ENCODE measurements around the gene OARD1.

The OARD1 gene

GRCh38 chr6:41047745-41048732, 24.1 kb downstream of the OARD1 start:
- DNase-seq, result no peak

- DNase-seq, result no peak
Observed at GRCh38 chr6:41047306-41047705, 24.9 kb downstream of the OARD1 start.

- DNase-seq, result no peak
Observed at GRCh38 chr6:41046084-41046483, 26.1 kb downstream of the OARD1 start.

- DNase-seq, result no peak
Observed at GRCh38 chr6:41045664-41046063, 26.5 kb downstream of the OARD1 start.

GRCh38 chr6:41043151-41043550, 29.0 kb downstream of the OARD1 start:
- no peak for DNase-seq

GRCh38 chr6:41042226-41043055, 29.7 kb downstream of the OARD1 start, which contains the start of gene TSPO2:
Gene TSPO2 (plus strand): TSS chr6:41042467. CDS start chr6:41042986, 519 bp downstream.
- DNase-seq, result no peak

- no peak for DNase-seq
Observed at GRCh38 chr6:41040940-41041536, 31.1 kb downstream of the OARD1 start.

- DNase-seq, result peak in 1 of 2 experiments; percentile 8
Observed at GRCh38 chr6:41040101-41040939, 31.8 kb downstream of the OARD1 start.

GRCh38 chr6:41039060-41039998, 32.8 kb downstream of the OARD1 start, which contains the start of gene UNC5CL:
Gene UNC5CL (minus strand): TSS chr6:41039221. CDS start chr6:41035074, 4,147 bp downstream.
- DNase-seq, result peak; percentile 39 to 41

GRCh38 chr6:41038205-41038604, 34.0 kb downstream of the OARD1 start:
- no peak for DNase-seq

- no peak for DNase-seq
Observed at GRCh38 chr6:41037107-41037900, 34.9 kb downstream of the OARD1 start.

- no peak for DNase-seq
Observed at GRCh38 chr6:41036601-41037000, 35.6 kb downstream of the OARD1 start.

- no peak for DNase-seq
Observed at GRCh38 chr6:41036186-41036585, 36.0 kb downstream of the OARD1 start.

- no peak for DNase-seq
Observed at GRCh38 chr6:41033776-41034175, 38.4 kb downstream of the OARD1 start.

- DNase-seq, result no peak
Observed at GRCh38 chr6:41032830-41033229, 39.3 kb downstream of the OARD1 start.

GRCh38 chr6:41028561-41029412, 43.4 kb downstream of the OARD1 start:
- peak; percentile 58 to 69 for DNase-seq

- DNase-seq, result peak; percentile 86 to 91
Observed at GRCh38 chr6:41027799-41028560, 44.2 kb downstream of the OARD1 start.

GRCh38 chr6:41027241-41027640, 44.9 kb downstream of the OARD1 start:
- DNase-seq, result peak in 1 of 2 experiments; percentile 59
